DMS114 treated with DMSO at 0.1 percent for 48 hours (cell line): ENCODE data around the gene LCMT2.

Experiments
- DNase-seq: peaks from one replicate; lab custom pipeline; 2025; ENCODE audit not compliant: unreplicated experiment; lab: John Stamatoyannopoulos, UW

The LCMT2 gene

DNA sequence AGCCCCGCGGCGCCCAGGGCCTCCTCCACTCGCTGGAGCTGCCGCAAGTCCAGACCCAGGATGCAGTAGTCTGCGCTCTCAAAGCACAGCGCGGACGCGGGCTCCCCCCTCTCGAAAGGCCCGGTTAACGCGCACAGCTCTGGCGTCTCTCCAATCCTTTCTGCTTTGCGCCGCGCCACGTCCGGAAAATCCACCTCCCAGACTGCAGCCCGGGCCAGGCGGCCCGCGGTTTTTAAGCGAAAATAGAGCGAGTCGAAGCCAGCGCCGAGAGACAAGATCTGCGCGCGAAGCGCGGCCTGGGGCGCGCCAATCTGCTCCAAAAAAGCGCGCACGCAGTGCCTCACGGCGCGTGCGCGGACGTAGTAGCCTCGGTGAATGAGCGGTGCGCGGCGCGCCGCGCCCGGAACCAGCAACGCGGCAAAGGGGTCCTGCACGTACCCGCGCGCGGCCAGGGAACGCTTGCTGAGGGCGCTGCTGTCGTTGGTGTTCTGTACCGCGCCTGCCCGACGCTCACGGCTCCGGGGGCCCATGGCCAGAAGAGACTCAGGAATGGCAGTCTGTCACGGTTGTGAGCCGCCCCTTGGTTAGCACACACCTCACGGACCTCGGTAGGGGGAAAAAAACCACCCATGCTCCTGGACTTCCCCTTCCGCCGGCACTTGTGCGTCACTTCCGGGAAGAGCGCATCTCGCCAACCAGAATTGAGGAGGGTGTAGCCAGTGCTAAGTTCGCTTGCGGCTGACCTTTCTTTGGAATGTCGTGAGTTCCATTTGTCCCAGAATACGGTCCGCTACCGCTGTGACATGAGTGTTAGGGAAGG lies at the start of gene LCMT2:
Gene LCMT2, minus strand, starts transcription at position 614 of the 820 bp plus-strand sequence. Its CDS starts 84 bp downstream, at position 530.
- peak; percentile 87 for DNase-seq

DNA sequence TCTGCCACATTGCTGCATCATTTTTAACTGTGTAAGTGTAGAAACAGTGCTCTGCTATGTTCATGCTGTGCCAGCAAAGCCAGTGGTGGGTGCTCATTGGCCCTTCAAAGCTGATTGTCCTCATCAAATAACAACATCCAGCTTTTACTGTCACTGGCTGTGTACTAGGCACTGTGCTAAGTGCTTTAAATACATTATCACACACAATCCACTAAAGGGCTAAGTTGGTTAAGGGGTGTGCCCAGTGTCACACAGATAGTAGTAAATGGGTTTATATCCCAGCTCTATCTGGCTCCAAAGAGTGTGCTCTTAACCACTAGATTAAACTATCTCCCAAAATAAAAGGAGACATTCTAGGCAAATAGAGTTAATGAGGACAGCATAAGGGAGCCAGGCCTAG lies 48.2 kb upstream of the LCMT2 start:
- DNase-seq, result no peak

- DNase-seq, result no peak
Observed at GRCh38 chr15:43376017-43376705, 45.8 kb upstream of the LCMT2 start.

DNA sequence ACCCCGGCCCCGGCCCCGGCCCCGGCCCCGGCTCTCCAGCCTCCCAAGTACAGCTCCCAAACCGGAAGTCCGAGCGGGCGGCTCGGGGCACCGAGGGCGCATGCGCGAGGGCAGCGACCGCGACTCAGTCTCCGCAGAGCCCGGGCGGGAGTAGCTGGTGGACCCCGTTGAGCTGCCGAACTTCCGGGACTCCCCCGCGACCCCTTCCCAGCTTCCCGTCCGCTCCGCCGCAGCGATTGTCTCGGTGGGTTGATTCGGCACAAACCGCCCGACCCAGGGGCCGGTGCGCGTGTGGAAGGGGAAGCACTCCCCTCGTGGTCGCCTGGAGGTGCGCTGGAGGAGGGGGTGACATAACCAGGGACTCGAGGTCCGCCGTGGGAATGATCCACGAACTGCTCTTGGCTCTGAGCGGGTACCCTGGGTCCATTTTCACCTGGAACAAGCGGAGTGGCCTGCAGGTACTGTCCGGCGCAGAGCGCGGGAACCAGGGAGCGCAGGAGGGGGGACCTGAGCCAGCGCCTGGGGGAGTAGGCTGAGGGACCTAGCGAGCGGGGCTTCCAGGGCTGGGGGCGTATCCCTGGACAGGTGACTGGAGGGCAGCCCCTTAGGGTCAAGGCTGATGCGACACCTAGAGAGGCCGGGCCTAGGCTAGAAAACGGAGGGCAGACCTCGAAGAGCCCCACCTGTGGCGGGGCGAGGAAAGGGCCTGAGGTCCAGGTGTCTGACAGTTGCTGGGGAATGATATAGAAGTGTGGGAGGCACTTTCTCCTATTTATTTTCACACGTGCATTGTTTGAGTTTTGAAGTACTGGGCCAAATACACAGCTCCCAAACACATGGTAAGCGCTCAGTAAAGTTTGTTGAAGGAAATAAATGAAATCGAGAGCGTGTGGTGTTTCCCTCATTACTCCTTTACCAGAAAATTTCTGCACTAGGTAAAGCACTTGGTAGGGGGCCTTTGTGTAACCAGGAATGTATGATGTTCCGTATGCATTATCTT lies 40.9 kb upstream of the LCMT2 start, which contains the start of the genes TUBGCP4 and ZSCAN29:
Gene TUBGCP4, plus strand, starts transcription at position 127 of the 1,000 bp plus-strand sequence. Its CDS starts 254 bp downstream, at position 381.
Gene ZSCAN29, minus strand, starts transcription at position 69 of the 1,000 bp plus-strand sequence. CDS start 1,130 bp downstream, outside the sequence.
- DNase-seq, result peak; percentile 65

GRCh38 chr15:43370310-43370974 lies 40.1 kb upstream of the LCMT2 start:
- DNase-seq, result no peak

- no peak for DNase-seq
Observed at GRCh38 chr15:43361313-43361903, 31.0 kb upstream of the LCMT2 start.

DNA sequence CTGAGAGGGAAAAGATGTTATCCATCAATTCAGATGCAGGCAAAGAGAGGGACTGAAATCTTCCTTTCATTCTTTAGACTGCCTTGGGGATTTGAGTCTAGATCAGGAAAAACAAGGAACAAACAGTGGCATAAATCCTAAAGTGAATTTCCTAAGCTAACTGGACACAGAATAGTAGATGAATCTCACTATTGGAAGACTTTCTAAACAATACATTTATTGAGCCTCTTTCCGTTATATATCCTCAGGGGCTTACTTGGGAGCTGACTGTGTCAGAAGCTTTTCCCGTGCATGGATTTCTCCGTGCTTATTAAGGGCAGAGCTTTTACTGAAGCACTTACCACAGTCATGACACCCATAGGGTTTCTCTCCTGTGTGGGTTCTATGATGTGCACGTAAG lies 30.4 kb upstream of the LCMT2 start:
- DNase-seq, result no peak

GRCh38 chr15:43352693-43353382 lies 22.5 kb upstream of the LCMT2 start:
- DNase-seq, result no peak

GRCh38 chr15:43347114-43347513 lies 16.7 kb upstream of the LCMT2 start:
- no peak for DNase-seq

DNA sequence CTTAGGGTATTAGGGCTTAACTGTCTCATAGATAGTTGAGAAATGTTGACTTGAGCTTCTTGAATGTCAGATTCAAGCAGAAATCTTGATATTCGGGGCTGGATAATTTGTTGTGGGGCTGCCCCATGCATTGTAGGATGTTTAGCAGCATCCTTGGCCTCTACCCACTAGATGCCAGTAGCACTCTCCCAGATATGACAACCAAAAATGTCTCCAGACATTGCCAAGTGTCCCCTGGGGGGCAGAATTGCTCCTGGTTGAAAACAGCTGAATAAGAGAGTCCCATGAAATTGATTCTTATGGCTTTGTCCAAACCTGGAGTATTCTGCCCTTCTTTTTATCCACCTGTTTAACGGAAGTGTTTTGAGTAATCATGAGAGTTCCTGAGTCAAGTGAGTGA lies 15.9 kb upstream of the LCMT2 start:
- peak; percentile 9 for DNase-seq

DNA sequence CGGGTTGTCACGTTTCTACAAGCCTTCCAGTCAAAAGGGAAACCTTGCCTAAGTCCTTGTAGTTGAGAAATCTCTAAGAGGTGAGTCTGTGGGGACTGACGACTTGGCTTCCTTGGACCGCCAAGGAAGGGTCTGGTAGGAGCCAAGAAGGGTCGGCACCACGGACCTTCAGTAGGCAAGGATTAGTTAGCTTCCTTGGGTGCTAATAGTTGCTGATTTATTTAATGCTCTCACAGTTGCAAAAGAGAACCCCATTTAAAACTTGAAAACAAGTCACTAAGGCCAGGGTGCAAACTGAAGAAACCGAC lies 361 bp upstream of the LCMT2 start:
- no peak for DNase-seq

DNA sequence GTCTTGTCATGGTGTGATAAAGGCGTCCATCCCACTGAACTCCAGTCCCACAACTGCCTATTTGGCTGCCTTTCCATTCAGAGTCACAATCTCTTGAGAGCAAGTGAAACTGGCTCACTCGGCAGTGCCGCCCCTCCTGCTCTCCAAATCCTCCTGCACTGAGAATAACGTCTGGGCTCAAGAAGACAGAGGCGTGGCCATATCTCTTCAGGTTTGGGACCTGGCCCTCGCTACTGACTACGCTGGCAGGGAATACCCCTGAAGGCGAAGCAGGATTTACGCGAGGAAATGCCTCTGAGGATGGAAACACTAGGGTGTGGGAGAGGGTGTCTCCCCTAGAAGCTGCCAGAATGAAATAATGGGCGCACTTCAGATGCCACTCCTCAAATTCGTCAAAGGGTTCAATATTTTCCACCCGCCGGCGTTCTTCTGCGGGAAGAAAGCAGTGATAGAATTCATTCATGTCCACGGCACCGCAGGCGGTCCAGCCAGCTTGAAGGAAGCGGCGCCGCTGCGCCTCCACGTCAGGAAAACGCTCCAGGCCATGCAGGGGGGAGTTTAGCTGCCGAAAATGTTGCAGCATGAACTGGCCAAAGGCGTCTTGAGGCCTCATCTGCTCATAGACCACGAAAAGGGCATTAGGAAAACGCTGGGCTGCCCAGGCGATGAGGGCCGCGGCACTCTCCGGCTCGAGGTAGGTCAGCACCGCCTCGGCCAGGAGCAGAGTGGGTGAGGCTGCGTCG lies 985 bp downstream of the LCMT2 start:
- DNase-seq, result no peak

DNA sequence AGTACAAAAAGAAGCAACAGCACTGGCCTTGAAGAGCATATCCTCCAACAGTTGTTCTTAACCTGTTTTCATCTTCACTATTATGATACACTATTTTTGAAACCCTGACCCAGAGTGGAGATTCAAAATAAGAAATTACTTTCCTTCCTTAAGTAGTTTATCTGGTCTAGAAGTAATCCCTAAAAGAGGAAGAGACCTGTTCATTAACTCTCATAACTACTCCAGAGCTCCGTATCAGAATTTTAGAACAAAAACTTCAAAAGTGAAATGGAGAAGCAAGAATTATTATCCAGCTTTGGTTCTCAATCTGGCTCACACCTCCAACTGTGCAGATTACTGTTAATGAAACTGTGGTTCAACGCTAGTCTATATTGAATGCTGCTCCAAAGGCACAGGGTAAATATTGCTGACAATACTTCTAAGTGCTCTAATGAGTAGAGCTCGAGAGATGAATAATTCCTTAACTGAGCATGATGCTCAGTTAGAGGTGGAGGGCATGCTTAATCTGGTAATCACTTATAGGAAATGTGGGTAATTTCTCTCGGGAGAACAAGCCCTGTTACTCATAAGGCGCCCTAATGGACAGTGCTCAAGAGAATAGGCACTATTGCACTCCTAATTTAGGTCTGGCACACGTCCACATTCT lies 5.2 kb downstream of the LCMT2 start:
- DNase-seq, result no peak

- DNase-seq, result no peak
Observed at GRCh38 chr15:43318990-43319771, 11.2 kb downstream of the LCMT2 start.

DNA sequence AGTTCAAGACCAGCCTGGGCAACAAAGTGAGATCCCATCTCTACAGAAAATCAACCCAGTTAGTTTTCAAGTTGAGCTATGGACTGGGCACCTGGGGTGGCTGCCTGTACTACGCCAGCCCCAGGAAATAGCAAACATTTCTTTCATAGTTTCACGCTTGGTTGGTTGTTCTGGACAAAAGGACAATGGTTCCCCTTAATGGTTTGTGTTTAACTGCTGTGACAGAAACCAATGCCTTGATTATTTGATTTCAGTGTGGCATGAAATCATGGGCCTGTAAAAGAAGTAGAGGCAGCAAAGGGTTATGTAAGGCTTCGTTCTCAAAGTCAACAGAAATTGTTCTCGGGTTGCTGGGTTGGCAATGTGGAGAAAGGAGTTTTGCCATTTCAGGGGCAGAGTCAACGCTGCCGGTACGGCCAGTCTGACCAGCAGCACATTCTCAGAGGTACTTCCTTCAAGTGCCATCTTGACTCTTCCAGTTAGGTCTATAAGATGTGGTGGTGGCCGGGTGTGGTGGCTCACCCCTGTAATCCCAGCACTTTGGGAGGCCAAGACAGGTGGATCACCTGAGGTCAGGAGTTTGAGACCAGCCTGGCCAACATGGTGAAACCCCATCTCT lies 12.7 kb downstream of the LCMT2 start:
- DNase-seq, result no peak

DNA sequence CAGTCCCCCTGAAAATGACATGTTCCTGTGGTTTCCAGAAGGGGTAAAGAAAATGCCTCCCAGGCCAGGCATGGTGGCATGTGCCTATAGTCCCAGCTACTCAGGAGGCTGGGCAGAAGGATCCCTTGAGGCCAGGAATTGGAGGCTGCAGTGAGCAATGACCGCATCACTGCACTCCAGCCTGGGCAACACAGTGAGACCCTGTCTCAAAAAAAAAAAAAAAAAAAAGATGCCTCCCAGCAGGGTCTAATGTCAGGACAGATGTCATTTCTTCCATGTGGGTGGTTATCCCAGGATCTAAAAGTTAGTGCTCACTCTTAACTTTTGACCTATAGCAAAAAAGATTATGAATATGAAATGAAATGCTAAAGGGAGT lies 13.4 kb downstream of the LCMT2 start:
- DNase-seq, result no peak
